Transverse colon (tissue), 4 donors: ENCODE data around the gene RGS6. TPM values are rescaled to one million over a fixed set of nuclear protein-coding genes. Genes with fewer than 3 reads are reported as not detected.

Experiments
- DNase-seq: peaks from one replicate; pipeline ENCODE4 v3.0.0-alpha.2; 2019
- H3K27ac ChIP-seq, 4 donors: fragments of 200-600 bp; sonication (generic); 2 replicates each; pipeline ENCODE4 v1.5.1; 2016 to 2018; ENCODE audit warnings: inconsistent platforms in 4 of 4
- H3K27me3 ChIP-seq: fragments of 200-600 bp; sonication (generic); 2 replicates; pipeline ENCODE4 v1.5.1; 2017; ENCODE audit warnings: inconsistent platforms
- H3K36me3 ChIP-seq, 4 donors: fragments of 200-600 bp; sonication (generic); 2 replicates each; pipeline ENCODE4 v1.5.1; 2017 to 2019; ENCODE audit warnings: inconsistent platforms in 4 of 4
- H3K4me1 ChIP-seq, 4 donors: fragments of 200-600 bp; sonication (generic); 2 replicates each; pipeline ENCODE4 v1.5.1; 2017 to 2020; ENCODE audit warnings: inconsistent platforms in 4 of 4
- H3K4me3 ChIP-seq, 4 donors: fragments of 200-600 bp; sonication (generic); 1 replicate in 1 of 4; 2 replicates in 3 of 4; pipeline versions ENCODE4 v1.5.1 to v1.6.1; 2017 to 2019; ENCODE audit warnings: inconsistent platforms in 4 of 4
- H3K9me3 ChIP-seq, 2 donors: fragments of 200-600 bp; sonication (generic); 2 replicates each; pipeline ENCODE4 v1.5.1; 2017 to 2019; ENCODE audit warnings: inconsistent platforms in 2 of 2
- EP300 ChIP-seq: sonication (generic); formaldehyde crosslinking; IDR thresholded peaks from one replicate; pipeline ENCODE4 v1.6.1; 2017; ENCODE audit warnings: antibody characterized with exemption, low read depth
- POLR2A ChIP-seq: fragments of 450-650 bp; IDR thresholded peaks from one replicate; pipeline ENCODE4 v1.6.1; 2016; ENCODE audit warnings: antibody characterized with exemption, mild to moderate bottlenecking, moderate library complexity
- POLR2AphosphoS5 ChIP-seq, 3 donors: sonication (generic); formaldehyde crosslinking; IDR thresholded peaks; one replicate each; pipeline ENCODE4 v1.6.1; 2016; ENCODE audit warnings: antibody characterized with exemption in 3 of 3
- WGBS, 2 donors: methylation state at CpG; one replicate each; pipeline ENCODE4 v1.1.5; 2018; ENCODE audit warnings: low coverage in 1 of 2; 5-methylcytosine and 5-hydroxymethylcytosine counted together
- in situ Hi-C, 4 donors: fragments of 200-750 bp; cut with MboI; loops; one replicate each; pipeline versions ENCODE4 v1.15.0 to v1.15.1; 2017; ENCODE audit warnings: low sequenced_read_pairs in 3 of 4, low pct_ligation_motif_present in 1 of 4, low pct_unique_long_range_greater_than_20kb in 1 of 4
- intact Hi-C: fragments of 100-400 bp; cut with DNase I; formaldehyde crosslinking; loops from one replicate; pipeline ENCODE4 v1.15.1; 2023; ENCODE audit warnings: low total_unique reads
- total RNA-seq, 4 donors: library from RNA; depleted of rRNA; stranded (reverse); fragments of >200 nt; gene quantifications; one replicate each; pipeline ENCODE4 v1.1.0, GENCODE V29; 2016
- TF ChIP-seq, protein P1 (sequence below), 5 experiments: fragments of 200-600 bp in 3 of 5; fragments of 450-650 bp in 2 of 5; sonication (generic) in 3 of 5; IDR thresholded peaks; 1 replicate in 2 of 5; 2 replicates in 3 of 5; pipeline ENCODE4 v1.5.1; 2016 to 2017; ENCODE audit warnings: antibody characterized with exemption in 5 of 5, inconsistent platforms in 3 of 5, mild to moderate bottlenecking in 2 of 5, moderate library complexity in 1 of 5

RGS6 gene
- total RNA-seq, 4 donors from 2014 or later = 0.41 to 0.48 TPM; not detected in 2

DNA sequence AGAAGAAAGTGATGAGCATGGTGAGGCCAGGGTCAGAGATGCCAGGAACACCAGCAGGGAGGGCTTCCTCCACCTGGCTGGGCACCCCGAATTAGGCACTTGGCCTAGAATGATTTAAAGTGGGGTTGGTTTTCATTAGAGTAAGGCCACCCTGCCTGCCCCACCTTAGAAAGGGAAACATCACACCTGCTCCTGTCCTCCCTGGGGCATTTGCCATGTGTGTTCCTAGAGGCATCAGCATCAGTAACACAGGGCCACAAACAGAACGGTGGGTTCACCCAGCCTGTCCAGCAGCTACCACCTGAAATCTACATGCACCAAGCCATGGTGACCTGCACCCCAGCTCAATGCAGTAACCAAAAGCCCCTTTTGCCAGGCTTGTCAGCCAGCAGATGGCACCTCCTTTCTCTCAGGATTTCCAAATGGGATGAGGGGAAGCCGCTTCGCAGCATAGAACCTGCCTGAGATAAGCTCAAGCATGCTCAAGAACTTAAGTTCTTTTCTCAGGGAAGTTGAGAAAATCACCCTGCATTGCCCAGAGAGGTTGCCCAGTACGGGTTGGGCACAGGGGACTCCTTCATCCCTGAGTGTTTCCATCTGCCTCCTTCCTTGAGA lies 622.9 kb downstream of the RGS6 start:
- no peak for DNase-seq
- no peaks in the 10 kb centered on the region for H3K4me1 ChIP-seq
- TF ChIP-seq, protein P1, sequence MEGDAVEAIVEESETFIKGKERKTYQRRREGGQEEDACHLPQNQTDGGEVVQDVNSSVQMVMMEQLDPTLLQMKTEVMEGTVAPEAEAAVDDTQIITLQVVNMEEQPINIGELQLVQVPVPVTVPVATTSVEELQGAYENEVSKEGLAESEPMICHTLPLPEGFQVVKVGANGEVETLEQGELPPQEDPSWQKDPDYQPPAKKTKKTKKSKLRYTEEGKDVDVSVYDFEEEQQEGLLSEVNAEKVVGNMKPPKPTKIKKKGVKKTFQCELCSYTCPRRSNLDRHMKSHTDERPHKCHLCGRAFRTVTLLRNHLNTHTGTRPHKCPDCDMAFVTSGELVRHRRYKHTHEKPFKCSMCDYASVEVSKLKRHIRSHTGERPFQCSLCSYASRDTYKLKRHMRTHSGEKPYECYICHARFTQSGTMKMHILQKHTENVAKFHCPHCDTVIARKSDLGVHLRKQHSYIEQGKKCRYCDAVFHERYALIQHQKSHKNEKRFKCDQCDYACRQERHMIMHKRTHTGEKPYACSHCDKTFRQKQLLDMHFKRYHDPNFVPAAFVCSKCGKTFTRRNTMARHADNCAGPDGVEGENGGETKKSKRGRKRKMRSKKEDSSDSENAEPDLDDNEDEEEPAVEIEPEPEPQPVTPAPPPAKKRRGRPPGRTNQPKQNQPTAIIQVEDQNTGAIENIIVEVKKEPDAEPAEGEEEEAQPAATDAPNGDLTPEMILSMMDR (IDR thresholded peaks at IDR 0.05) = no peak
- TF ChIP-seq POLR2AphosphoS5 (IDR thresholded peaks at IDR 0.05) (no peak), EP300 (no peak), POLR2A (no peak)
- no peak overlapping the region for H3K4me3 ChIP-seq
- no peaks in the 10 kb centered on the region for H3K27me3 ChIP-seq
- no peak overlapping the region for H3K27ac ChIP-seq
- intact Hi-C loops = no loop called here
- H3K36me3 ChIP-seq = no peaks in the 10 kb centered on the region
- WGBS, 2 donors = 81% methylated on average over 5 of the region's 5 CpGs; no CpG with 5 or more reads in 1 of the 2 donors
- in situ Hi-C loops = no loop called here
- H3K9me3 ChIP-seq = no peaks in the 10 kb centered on the region

DNA sequence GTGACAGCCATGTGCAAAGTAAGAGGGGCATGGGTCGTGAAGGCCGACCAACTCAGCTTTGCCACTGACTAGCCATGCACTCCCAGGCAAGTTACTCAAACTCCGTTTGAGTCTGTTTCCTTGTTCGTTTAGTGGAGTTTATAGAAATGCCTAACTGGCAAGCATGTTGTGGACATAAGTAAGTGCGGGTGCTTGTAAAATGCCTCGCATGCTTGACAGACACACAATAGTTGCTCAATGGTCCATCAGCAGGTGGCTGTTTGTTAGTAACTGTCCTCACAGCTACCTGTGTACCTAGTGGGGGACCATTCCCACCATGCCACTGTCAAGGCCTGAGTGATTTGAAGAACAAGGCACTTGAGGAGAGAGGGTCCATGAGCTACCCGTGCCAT lies 623.4 kb downstream of the RGS6 start:
- intact Hi-C loops = no loop called here
- Histone ChIP-seq H3K27ac (no peak overlapping the region), H3K27me3 (no peaks in the 10 kb centered on the region), H3K4me1 (no peaks in the 10 kb centered on the region), H3K36me3 (no peaks in the 10 kb centered on the region), H3K4me3 (no peak overlapping the region), H3K9me3 (no peaks in the 10 kb centered on the region)
- TF ChIP-seq, protein P1 (IDR thresholded peaks at IDR 0.05) = no peak
- TF ChIP-seq EP300 (no peak), POLR2A (no peak), POLR2AphosphoS5 (IDR thresholded peaks at IDR 0.05) (no peak)
- WGBS, 2 donors = 76 to 80% methylated on average over 1 to 7 of the region's 7 CpGs
- DNase-seq = no peak
- in situ Hi-C loops = no loop called here

DNA sequence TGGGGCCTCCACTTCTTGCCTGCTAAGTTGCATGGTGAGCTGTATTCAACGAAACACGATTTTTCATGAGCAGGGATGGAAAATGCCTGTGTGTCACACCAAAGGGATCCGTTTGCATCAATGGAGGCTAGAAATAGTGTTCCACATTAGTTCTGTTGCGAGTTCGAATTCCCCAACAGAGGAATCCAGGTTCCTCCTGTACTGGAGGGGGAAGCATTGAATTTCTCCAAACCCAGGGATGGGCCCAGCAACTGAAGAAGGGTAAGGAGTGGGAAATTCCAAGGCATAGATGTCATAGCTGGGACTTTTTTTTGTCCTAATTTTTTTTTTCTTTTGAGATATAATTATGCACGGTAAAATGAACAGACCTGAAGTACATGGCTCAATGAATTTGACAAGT lies 625.4 kb downstream of the RGS6 start:
- Histone ChIP-seq H3K27ac (no peak overlapping the region), H3K9me3 (no peaks in the 10 kb centered on the region), H3K4me3 (no peak overlapping the region), H3K36me3 (no peaks in the 10 kb centered on the region), H3K4me1 (no peaks in the 10 kb centered on the region), H3K27me3 (no peaks in the 10 kb centered on the region)
- in situ Hi-C loops (no loop called here), intact Hi-C loops (no loop called here)
- 88 to 90% methylated on average over 5 to 6 of the region's 6 CpGs for WGBS, 2 donors
- no peak for DNase-seq
- TF ChIP-seq POLR2AphosphoS5 (IDR thresholded peaks at IDR 0.05) = no peak
- TF ChIP-seq, protein P1 (IDR thresholded peaks at IDR 0.05) = no peak
- TF ChIP-seq POLR2A = no peak
- TF ChIP-seq EP300 = no peak

DNA sequence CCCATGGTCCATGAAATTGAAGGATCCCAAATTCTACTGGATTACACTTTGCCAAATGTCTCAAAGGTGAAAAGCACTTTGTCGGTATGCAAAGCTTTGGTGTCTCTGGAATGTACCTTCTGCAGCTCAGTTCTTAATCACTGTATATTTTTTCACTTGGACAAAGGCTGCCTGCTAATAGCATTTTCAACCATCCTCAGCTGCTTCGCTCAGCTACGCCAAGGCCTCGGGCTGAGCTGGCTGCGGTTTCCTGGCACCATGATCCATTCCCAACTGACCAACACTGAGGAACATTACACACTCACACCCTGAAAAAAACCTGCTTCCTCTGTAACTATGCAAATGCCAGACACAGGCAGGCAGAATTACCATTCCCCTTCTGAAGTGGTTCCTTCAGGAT lies 626.5 kb downstream of the RGS6 start:
- WGBS, 2 donors = 82% methylated on average over 5 of the region's 5 CpGs; no CpG with 5 or more reads in 1 of the 2 donors
- TF ChIP-seq, protein P1 (IDR thresholded peaks at IDR 0.05) = no peak
- TF ChIP-seq POLR2A = no peak
- Histone ChIP-seq H3K27me3 (no peaks in the 10 kb centered on the region), H3K36me3 (no peaks in the 10 kb centered on the region), H3K4me1 (no peaks in the 10 kb centered on the region), H3K27ac (no peak overlapping the region), H3K4me3 (no peak overlapping the region), H3K9me3 (no peaks in the 10 kb centered on the region)
- intact Hi-C loops = no loop called here
- in situ Hi-C loops = no loop called here
- DNase-seq = no peak
